Spleen (tissue), 11 donors: ENCODE measurements around the gene SPAG5. TPM values are rescaled to one million over a fixed set of nuclear protein-coding genes. Genes with fewer than 3 reads are reported as not detected.
A peak's percentile ranks its signal among the peaks of the same experiment; 100 is the strongest.

Experiments
- DNase-seq: peaks from one replicate; pipeline ENCODE4 v3.0.0-alpha.2; 2020
- H3K27ac ChIP-seq, 8 donors: fragments of 200-600 bp; sonication (generic) in 7 of 8; 1 replicate in 4 of 8; 2 replicates in 4 of 8; pipeline versions ENCODE4 v1.5.0 to v1.8.0; 2016 to 2021; ENCODE audit warnings: inconsistent platforms in 4 of 8, mild to moderate bottlenecking in 4 of 8, moderate library complexity in 1 of 8
- H3K27me3 ChIP-seq, 7 donors: fragments of 200-600 bp; sonication (generic) in 6 of 7; replicated peaks in 1 of 7; 1 replicate in 4 of 7; 2 replicates in 3 of 7; pipeline versions ENCODE4 v1.5.0 to v1.8.0; 2016 to 2021; ENCODE audit warnings: inconsistent platforms in 3 of 7, mild to moderate bottlenecking in 1 of 7
- H3K36me3 ChIP-seq, 6 donors: fragments of 200-600 bp; sonication (generic) in 5 of 6; 1 replicate in 4 of 6; 2 replicates in 2 of 6; pipeline versions ENCODE4 v1.5.0 to v1.8.0; 2016 to 2021; ENCODE audit warnings: inconsistent platforms in 2 of 6
- H3K4me1 ChIP-seq, 6 donors: fragments of 200-600 bp; sonication (generic) in 5 of 6; 1 replicate in 3 of 6; 2 replicates in 3 of 6; pipeline versions ENCODE4 v1.5.0 to v1.8.0; 2016 to 2021; ENCODE audit warnings: inconsistent platforms in 3 of 6
- H3K4me3 ChIP-seq, 8 donors: fragments of 200-600 bp; sonication (generic) in 7 of 8; 1 replicate in 4 of 8; 2 replicates in 4 of 8; pipeline versions ENCODE4 v1.5.0 to v1.8.0; 2016 to 2021; ENCODE audit warnings: inconsistent platforms in 4 of 8, mild to moderate bottlenecking in 4 of 8, moderate library complexity in 2 of 8
- H3K9me3 ChIP-seq, 8 donors: fragments of 200-600 bp; sonication (generic) in 7 of 8; 1 replicate in 4 of 8; 2 replicates in 4 of 8; pipeline versions ENCODE4 v1.5.0 to v1.8.0; 2016 to 2021; ENCODE audit warnings: inconsistent platforms in 4 of 8
- CTCF ChIP-seq, 11 experiments: fragments of 200-600 bp in 7 of 11; fragments of 450-650 bp in 4 of 11; sonication (generic) in 4 of 11; IDR thresholded peaks in 8 of 11; conservative IDR thresholded peaks in 3 of 11; 1 replicate in 7 of 11; 2 replicates in 4 of 11; pipeline versions ENCODE4 v1.4.0 to v1.8.0; 2016 to 2021; ENCODE audit warnings: antibody characterized with exemption in 11 of 11, inconsistent platforms in 4 of 11, mild to moderate bottlenecking in 1 of 11
- POLR2A ChIP-seq, 3 donors: fragments of 450-650 bp; IDR thresholded peaks; one replicate each; pipeline ENCODE4 v1.5.1; 2017; ENCODE audit warnings: antibody characterized with exemption in 3 of 3, mild to moderate bottlenecking in 1 of 3
- POLR2AphosphoS5 ChIP-seq, 3 donors: sonication (generic); formaldehyde crosslinking; IDR thresholded peaks; one replicate each; pipeline ENCODE4 v1.5.1; 2017; ENCODE audit warnings: antibody characterized with exemption in 3 of 3
- WGBS, 5 donors: extraction: QIAGEN DNeasy Blood & Tissue Kit in 3 of 5; methylation state at CpG; one replicate each; pipeline versions ENCODE4 v1.1.5 to v1.1.7; 2013 to 2018; 5-methylcytosine and 5-hydroxymethylcytosine counted together
- intact Hi-C: fragments of 100-400 bp; cut with DNase I; formaldehyde crosslinking; loops from one replicate; pipeline ENCODE4 v1.15.0; 2023; ENCODE audit warnings: low total_unique reads
- polyA plus RNA-seq, 3 donors: library from polyadenylated mRNA; stranded (reverse); fragments of 200-250 nt; gene quantifications; one replicate each; pipeline ENCODE4 v1.2.1, GENCODE V29; 2013
- total RNA-seq, 7 donors: library from RNA; depleted of rRNA in 3 of 7; stranded (reverse); fragments of >200 nt in 3 of 7; fragmentation: NEBNext Ultra II Directional in 4 of 7; extraction: Animal tissue kit (Norgen Biotek cat#: 25700) in 4 of 7; gene quantifications; one replicate each; pipeline versions ENCODE4 v1.1.0 to v1.2.1, GENCODE V29; 2016 to 2021
- donor health status: healthy with polysubstance abuse.
- donor health status: DM: no; HTN: no; CAD: no; lungs with moderate emphysema.
- donor health status: DM: no; HTN: no; CAD: no.
- donor health status: Bipolar disorder and iron deficiency.
- donor health status: healthy.
- donor health status: DM: no; HTN: no; CAD: no.
- donor health status: DM: yes; HTN: yes; CAD: no.

SPAG5 gene
- total and polyA plus RNA-seq, 10 donors = 6.2 to 19.7 (median 14.6) TPM

DNA sequence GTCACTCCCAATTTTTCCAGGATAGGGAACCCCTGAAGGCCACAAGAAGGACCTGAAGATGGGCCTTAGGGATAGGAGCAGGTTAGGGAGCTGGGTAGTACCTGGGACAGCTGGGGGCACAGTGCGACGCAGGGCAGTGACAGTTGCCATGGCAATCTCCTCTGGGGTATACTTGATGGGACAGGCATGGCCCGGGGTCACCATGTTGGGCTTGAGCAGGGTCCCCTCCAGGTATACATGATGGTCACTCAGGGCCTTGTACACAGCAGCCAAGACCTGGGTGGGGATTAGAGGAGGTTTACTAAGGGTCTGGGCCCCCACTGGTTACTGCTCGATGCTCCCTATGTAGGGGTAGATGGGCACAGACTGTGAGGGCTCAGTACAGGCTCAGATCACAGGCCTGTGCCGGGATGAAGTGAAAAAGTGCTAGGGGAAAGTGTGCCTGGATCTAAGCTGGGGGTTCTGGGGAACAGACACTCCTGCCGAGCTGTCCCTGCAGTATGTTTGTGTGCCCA lies 24.8 kb downstream of the SPAG5 start:
- DNase-seq = no peak
- peaks cover 0 to 21% (median 0%) of the 10 kb centered on the region in 6 donors for H3K36me3 ChIP-seq
- H3K4me1 ChIP-seq = peaks cover 19 to 65% (median 47%) of the 10 kb centered on the region in 6 donors
- intact Hi-C loops = no loop called here
- no peaks in the 10 kb centered on the region for H3K9me3 ChIP-seq
- no peaks in the 10 kb centered on the region for H3K27me3 ChIP-seq
- no peak overlapping the region for H3K4me3 ChIP-seq
- TF ChIP-seq CTCF (IDR thresholded peaks at IDR 0.05 in 8 of 11, conservative IDR thresholded peaks at IDR 0.05 in 3 of 11) (no peak), POLR2AphosphoS5 (IDR thresholded peaks at IDR 0.05) (no peak), POLR2A (IDR thresholded peaks at IDR 0.05) (no peak)
- WGBS, 5 donors = 94 to 100% (median 98%) methylated on average over 3 to 6 of the region's 6 CpGs
- no peak overlapping the region for H3K27ac ChIP-seq

- Histone ChIP-seq H3K27me3 (no peaks in the 10 kb centered on the region), H3K4me1 (peaks cover 22 to 70% (median 52%) of the 10 kb centered on the region in 6 donors), H3K27ac (no peak overlapping the region), H3K9me3 (no peaks in the 10 kb centered on the region), H3K36me3 (peaks cover 0 to 16% (median 0%) of the 10 kb centered on the region in 6 donors), H3K4me3 (no peak overlapping the region)
- DNase-seq = no peak
- 96 to 100% (median 97%) methylated on average over 6 to 9 of the region's 9 CpGs for WGBS, 5 donors
- no peak for TF ChIP-seq CTCF (IDR thresholded peaks at IDR 0.05 in 8 of 11, conservative IDR thresholded peaks at IDR 0.05 in 3 of 11)
- no peak for TF ChIP-seq POLR2AphosphoS5 (IDR thresholded peaks at IDR 0.05)
- TF ChIP-seq POLR2A (IDR thresholded peaks at IDR 0.05) = no peak
- intact Hi-C loops = no loop called here
Measured at GRCh38 chr17:28573521-28573920, 25.3 kb downstream of the SPAG5 start.

DNA sequence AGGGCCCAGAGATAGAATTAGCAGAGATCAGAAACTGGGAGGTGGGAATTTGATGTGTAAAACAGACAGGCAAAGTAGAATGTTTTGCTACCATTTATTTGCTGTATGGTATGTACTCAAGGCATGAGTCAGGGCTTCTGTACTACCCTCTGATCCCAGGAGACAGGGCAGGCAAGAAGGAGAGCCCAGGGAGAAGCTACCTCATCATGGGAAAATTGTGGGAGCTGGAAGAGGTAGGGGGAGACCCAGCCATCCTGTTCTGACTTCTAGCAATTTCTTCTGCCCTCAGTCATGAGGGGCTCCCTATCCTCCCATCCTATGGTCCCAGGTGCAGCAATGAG lies 25.8 kb downstream of the SPAG5 start:
- no peak overlapping the region for H3K4me3 ChIP-seq
- peaks cover 0 to 11% (median 0%) of the 10 kb centered on the region in 6 donors for H3K36me3 ChIP-seq
- no peak overlapping the region for H3K27ac ChIP-seq
- TF ChIP-seq CTCF (IDR thresholded peaks at IDR 0.05 in 8 of 11, conservative IDR thresholded peaks at IDR 0.05 in 3 of 11) = no peak
- no peaks in the 10 kb centered on the region for H3K27me3 ChIP-seq
- intact Hi-C loops = no loop called here
- peaks cover 22 to 75% (median 57%) of the 10 kb centered on the region in 6 donors for H3K4me1 ChIP-seq
- H3K9me3 ChIP-seq = no peaks in the 10 kb centered on the region
- DNase-seq = no peak

DNA sequence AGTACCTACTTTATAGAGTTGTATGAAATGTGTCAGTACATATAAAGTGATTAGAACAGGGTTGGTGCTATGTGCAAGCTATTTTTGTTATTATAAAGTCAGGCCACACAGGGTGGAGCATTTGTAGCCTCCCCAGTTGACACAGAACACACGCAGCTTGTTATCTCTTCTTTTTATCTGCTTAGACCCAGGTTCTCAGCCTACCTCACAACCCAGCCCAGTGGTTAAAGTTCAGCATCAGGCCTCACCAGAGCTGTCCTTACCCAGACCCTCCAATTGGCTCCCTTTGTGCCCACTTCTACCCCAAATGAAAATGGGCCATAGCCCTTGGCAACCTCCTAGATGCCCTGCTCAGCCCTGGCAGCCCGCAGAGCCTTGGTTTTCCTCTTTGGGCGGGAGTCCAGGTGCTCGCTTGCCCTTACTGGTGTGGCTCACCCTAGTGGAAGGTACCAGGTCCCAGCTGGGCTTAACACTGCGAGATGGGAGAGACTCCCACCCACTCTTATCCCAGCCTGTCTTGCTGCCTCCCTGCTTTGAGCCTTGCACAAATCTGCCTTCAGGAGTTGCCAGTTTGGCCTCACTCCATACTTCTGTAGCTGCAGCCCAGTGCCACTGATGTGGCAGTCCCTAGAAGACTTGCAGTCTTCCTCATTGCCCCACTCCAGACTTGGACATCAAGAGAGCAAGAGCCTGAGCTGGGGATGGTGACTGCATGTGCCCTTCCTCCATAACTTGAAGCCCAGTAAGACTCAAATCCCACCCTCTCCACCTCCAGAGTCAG lies 26.4 kb downstream of the SPAG5 start:
- Histone ChIP-seq H3K9me3 (no peaks in the 10 kb centered on the region), H3K27me3 (no peaks in the 10 kb centered on the region), H3K36me3 (peaks cover 0 to 8% (median 0%) of the 10 kb centered on the region in 6 donors), H3K4me1 (peaks cover 28 to 77% (median 60%) of the 10 kb centered on the region in 6 donors), H3K4me3 (peak overlapping the region in 6 of 8 donors; percentile 69 to 97 (median 92)), H3K27ac (peak overlapping the region in 5 of 8 donors; percentile 87 to 92 (median 92))
- WGBS, 5 donors = 76 to 85% (median 82%) methylated on average over 5 of the region's 5 CpGs
- DNase-seq = no peak
- TF ChIP-seq POLR2AphosphoS5 (IDR thresholded peaks at IDR 0.05) (no peak), CTCF (IDR thresholded peaks at IDR 0.05 in 8 of 11, conservative IDR thresholded peaks at IDR 0.05 in 3 of 11) (no peak), POLR2A (IDR thresholded peaks at IDR 0.05) (no peak)
- intact Hi-C loops = no loop called here
